Right cardiac atrium (tissue), 5 donors: Measurements from ENCODE around the gene LRRC1. TPM values are rescaled to one million over a fixed set of nuclear protein-coding genes. Genes with fewer than 3 reads are reported as not detected.
"Not testable (repeated sequence)": the region's sequence is repeated elsewhere in the genome, so short reads cannot be mapped to it uniquely, and the experiment has no call there.

ENCODE experiments used
- ATAC-seq, 2 donors: fragments of 200-7000 bp; cut with Tn5 transposase; one replicate each; pipeline versions ENCODE4 v1.8.0 to v1.9.1; 2020; ENCODE audit warnings: moderate library complexity in 2 of 2, mild to moderate bottlenecking in 1 of 2
- DNase-seq, 3 donors: peaks; one replicate each; pipeline ENCODE4 v3.0.0-alpha.2; 2020
- H3K27ac ChIP-seq: one replicate; pipeline ENCODE4 v1.5.1; 2013; ENCODE audit warnings: mild to moderate bottlenecking, low read length, control low read depth, moderate library complexity
- H3K27me3 ChIP-seq: one replicate; pipeline ENCODE4 v1.6.1; 2013; ENCODE audit not compliant: control insufficient read depth, insufficient read depth
- H3K4me1 ChIP-seq: one replicate; pipeline ENCODE4 v1.6.1; 2013; ENCODE audit warnings: low read length; ENCODE audit not compliant: control insufficient read depth, insufficient read depth
- H3K4me3 ChIP-seq: one replicate; pipeline ENCODE4 v1.5.1; 2013; ENCODE audit warnings: low read length, control low read depth
- H3K9me3 ChIP-seq: one replicate; pipeline ENCODE4 v1.6.1; 2013; ENCODE audit warnings: low read length; ENCODE audit not compliant: control insufficient read depth
- WGBS: extraction: QIAGEN DNeasy Blood & Tissue Kit; methylation state at CpG from one replicate; pipeline ENCODE4 v1.1.7; 2013; 5-methylcytosine and 5-hydroxymethylcytosine counted together
- intact Hi-C, 4 donors: fragments of 100-400 bp; cut with DNase I; formaldehyde crosslinking; loops; one replicate each; pipeline versions ENCODE4 v1.11.0 to v1.14.0; 2022 to 2023
- polyA plus RNA-seq: library from polyadenylated mRNA; stranded (reverse); fragments of 200-250 nt; gene quantifications from one replicate; pipeline ENCODE4 v1.2.3, GENCODE V29; 2013
- total RNA-seq, 4 donors: library from RNA; stranded (reverse); fragmentation: NEBNext Ultra II Directional; extraction: Animal tissue kit (Norgen Biotek cat#: 25700); gene quantifications; one replicate each; pipeline ENCODE4 v1.2.1, GENCODE V29; 2021
- donor health status: healthy with polysubstance abuse.
- donor health status: DM: no; HTN: yes; CAD: no.
- donor health status: DM: no; HTN: no; CAD: no.
- donor health status: DM: no; HTN: yes; CAD: no; lungs with severe emphysema.
- donor health status: DM: yes; HTN: yes; CAD: no.

The LRRC1 gene
- total and polyA plus RNA-seq, 5 donors = 1.9 to 3.6 (median 3.2) TPM

DNA sequence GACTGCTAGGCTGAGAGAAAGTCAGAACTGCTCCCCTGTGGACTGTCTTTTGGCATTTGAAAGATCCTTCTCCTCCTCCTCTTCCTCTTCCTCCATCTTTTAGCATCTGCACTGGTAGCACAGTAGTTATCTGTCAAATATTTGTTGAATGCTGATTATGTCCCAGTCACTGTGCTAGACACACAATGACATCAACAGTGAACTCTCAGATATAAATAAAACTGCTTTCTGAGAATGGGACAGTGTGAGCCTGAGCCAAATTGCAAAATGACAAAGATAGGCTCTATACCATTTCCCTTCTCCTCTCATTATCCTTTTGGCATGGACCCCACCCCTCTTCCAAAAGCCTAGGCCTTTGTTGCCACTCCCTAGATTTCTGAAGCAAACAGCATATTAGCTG is 27.9 kb upstream of the LRRC1 start:
- DNase-seq = no peak
- H3K27me3 ChIP-seq = no peaks in the 10 kb centered on the region
- intact Hi-C loops = no loop called here
- peak in 1 of 2 donors; percentile 55 for ATAC-seq
- peaks cover 3% of the 10 kb centered on the region for H3K4me1 ChIP-seq
- H3K4me3 ChIP-seq = no peak overlapping the region
- H3K27ac ChIP-seq = no peak overlapping the region
- H3K9me3 ChIP-seq = no peaks in the 10 kb centered on the region

DNA sequence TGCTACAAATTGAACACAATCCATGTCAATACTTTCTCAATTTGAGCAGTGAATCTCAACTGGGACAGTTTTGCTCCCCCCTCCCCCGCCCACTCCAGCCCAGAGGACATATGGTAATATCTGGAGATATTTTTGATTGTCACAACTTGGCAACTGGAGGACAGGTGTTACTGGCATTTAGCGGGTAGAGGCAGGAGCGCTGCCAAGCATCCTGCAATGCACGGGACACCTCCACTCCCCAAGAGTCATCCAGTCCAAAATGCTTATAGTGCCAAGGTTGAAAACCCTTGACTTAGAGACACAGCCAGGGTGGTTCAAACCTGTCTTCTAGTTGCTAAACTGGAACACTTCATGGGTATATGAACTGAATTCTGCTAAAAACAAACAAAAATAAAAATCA is 26.9 kb upstream of the LRRC1 start:
- no peaks in the 10 kb centered on the region for H3K9me3 ChIP-seq
- 65% methylated on average over 4 of the region's 4 CpGs for WGBS
- DNase-seq (no peak), ATAC-seq (no peak)
- H3K4me1 ChIP-seq = peaks cover 3% of the 10 kb centered on the region
- no peak overlapping the region for H3K4me3 ChIP-seq
- H3K27ac ChIP-seq = no peak overlapping the region
- intact Hi-C loops = no loop called here
- H3K27me3 ChIP-seq = no peaks in the 10 kb centered on the region

DNA sequence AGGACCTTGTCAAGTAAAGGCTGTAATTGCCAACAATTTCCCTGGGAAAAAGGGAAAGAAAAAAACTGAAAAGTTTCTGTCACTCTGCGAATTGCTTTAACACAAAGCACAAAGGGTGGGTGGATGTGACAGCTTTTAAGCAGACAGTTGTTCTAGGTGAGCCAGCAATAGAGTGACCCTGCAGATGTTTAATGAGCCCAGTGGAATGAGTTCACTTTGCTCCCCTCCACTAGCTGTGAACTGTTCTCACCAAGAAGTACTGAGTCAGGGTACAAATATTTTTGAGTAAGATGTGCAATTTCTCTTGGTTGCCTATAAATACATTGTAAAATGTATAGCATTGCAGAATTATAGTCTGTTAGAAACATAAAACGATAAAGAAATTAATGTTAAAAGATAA is 26.2 kb upstream of the LRRC1 start:
- Histone ChIP-seq H3K27ac (no peak overlapping the region), H3K9me3 (no peaks in the 10 kb centered on the region), H3K4me1 (peaks cover 5% of the 10 kb centered on the region), H3K4me3 (no peak overlapping the region), H3K27me3 (no peaks in the 10 kb centered on the region)
- WGBS = 79% methylated on average over 2 of the region's 2 CpGs
- DNase-seq = no peak
- intact Hi-C loops = no loop called here
- ATAC-seq = no peak

DNA sequence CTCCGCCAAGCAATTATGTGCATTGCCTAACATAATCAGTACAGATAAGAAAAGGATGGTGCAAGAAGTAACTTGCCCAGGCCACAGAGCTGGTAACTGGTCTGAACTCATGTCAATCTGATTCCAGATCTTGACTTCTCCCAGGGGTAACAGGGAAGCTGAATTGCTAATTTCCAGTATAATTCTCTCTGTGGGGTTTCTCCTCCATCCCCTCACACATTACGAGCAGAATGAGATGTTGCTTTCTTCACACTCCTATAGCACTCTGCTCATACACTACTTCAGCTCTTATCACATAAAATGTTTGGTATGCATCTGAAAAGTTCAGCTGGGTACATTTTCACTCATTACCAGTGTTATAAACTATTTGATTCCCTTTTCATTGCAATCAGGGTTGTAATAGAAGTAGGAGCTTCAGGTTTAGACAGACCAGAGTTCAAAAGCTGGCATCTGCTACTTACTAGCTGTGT is 24.0 kb upstream of the LRRC1 start:
- Histone ChIP-seq H3K27me3 (no peaks in the 10 kb centered on the region), H3K4me3 (no peak overlapping the region), H3K4me1 (peaks cover 5% of the 10 kb centered on the region), H3K27ac (no peak overlapping the region), H3K9me3 (no peaks in the 10 kb centered on the region)
- 58% methylated on average over 2 of the region's 2 CpGs for WGBS
- intact Hi-C loops = no loop called here
- ATAC-seq (no peak), DNase-seq (no peak)

DNA sequence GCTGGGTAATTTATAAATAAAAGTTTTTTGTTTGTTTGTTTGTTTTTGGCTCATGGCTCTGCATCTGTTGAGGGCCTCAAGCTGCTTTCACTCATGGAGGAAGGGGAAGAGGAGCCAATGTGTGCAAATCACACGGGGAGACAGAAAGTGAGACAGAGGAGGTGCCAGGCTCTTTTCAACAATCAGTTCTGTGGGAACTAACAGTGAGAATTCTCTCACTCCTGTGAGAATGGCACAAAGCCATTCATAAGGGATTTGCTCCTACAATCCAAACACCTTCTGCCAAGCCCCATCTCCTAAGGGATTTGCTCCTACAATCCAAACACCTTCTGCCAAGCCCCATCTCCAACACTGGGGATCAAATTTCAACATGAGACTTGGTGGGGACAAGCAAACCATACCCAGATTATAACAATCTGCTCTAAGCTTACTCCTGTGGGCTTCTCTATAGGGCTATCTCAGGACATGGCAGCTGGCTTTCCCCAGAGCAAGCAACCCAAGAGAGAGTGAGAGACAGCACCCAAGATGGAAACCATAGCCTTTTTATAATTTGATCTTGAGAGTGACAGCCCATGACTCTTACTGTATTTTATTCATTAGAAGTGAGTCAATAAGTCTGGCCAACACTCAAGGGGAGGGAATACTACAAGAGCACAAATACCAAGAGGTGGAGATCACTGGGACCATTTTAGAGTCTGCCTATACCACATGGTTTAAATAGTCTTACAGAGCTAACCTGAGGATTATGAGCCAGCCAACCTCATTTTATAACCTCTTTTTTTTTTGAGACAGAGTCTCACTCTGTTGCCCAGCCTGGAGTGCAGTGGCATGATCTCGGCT is 22.8 kb upstream of the LRRC1 start:
- no peak for DNase-seq
- H3K4me3 ChIP-seq = no peak overlapping the region
- no peaks in the 10 kb centered on the region for H3K9me3 ChIP-seq
- peak overlapping the region; percentile 43 for H3K27ac ChIP-seq
- H3K4me1 ChIP-seq = peaks cover 5% of the 10 kb centered on the region
- peak; percentile 72 to 79 for ATAC-seq
- no peaks in the 10 kb centered on the region for H3K27me3 ChIP-seq
- WGBS = 58% methylated on average over 2 of the region's 2 CpGs
- intact Hi-C loops = no loop called here

DNA sequence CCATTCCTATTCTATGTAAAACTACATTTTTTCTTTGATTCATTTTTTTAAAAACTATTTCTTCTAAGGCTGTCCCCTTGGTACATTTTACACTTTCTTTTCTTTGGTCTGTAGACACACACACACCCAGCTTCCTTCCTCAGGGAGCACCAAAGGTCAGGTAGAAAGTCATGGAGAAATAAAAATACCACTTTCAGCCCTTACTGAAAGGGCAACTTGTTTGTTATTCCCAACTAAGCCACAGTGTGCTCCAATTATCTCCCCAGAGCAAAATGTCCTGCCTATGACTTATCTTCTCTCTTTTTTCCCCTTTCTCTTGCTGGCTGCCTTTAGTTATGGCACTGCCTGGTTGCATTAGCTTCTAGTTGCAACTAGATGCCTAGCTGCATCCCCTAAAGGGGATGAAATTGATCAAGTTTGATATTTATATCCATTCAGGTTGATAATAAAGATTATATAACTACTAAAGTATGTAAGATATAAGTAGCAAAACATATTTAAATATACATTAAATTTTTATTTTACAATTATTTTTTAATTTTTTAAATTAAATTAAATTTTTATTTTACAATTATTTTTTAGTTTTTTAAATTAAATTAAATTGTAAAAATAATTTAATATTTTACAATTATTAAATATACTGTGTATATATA is 21.6 kb upstream of the LRRC1 start:
- intact Hi-C loops = no loop called here
- Histone ChIP-seq H3K4me3 (no peak overlapping the region), H3K4me1 (peaks cover 5% of the 10 kb centered on the region), H3K27ac (no peak overlapping the region), H3K27me3 (no peaks in the 10 kb centered on the region), H3K9me3 (no peaks in the 10 kb centered on the region)
- ATAC-seq = peak in 1 of 2 donors; percentile 35
- DNase-seq = no peak

DNA sequence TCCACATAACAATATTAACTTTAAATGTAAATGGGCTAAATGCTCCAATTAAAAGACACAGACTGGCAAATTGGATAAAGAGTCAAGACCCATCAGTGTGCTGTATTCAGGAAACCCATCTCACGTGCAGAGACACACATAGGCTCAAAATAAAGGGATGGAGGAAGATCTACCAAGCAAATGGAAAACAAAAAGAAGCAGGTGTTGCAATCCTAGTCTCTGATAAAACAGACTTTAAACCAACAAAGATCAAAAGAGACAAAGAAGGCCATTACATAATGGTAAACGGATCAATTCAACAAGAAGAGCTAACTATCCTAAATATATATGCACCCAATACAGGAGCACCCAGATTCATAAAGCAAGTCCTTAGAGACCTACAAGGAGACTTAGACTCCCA is 18.7 kb upstream of the LRRC1 start:
- H3K27ac ChIP-seq, ATAC-seq, intact Hi-C loops, H3K9me3 ChIP-seq, H3K27me3 ChIP-seq, H3K4me3 ChIP-seq, H3K4me1 ChIP-seq, DNase-seq: not testable (repeated sequence)
- 100% methylated on average over 1 of the region's 2 CpGs for WGBS

DNA sequence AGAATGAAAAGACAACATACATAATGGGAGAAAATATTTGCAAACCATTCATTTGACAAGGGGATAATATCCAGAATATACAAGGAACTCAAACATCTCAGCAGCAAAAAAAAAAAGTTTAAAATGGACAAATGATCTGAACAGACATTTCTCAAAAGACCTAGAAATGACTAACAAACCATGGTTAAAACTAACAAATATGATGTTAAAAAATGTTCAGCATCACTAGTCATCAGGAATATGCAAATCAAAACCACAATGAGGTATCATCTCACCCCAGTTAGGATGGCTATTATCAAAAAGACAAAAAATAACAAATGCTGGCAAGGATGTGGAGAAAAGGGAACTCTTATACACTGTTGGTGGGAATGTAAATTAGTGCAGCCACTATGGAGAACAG is 9.8 kb upstream of the LRRC1 start:
- ATAC-seq, intact Hi-C loops, H3K27me3 ChIP-seq: not testable (repeated sequence)

DNA sequence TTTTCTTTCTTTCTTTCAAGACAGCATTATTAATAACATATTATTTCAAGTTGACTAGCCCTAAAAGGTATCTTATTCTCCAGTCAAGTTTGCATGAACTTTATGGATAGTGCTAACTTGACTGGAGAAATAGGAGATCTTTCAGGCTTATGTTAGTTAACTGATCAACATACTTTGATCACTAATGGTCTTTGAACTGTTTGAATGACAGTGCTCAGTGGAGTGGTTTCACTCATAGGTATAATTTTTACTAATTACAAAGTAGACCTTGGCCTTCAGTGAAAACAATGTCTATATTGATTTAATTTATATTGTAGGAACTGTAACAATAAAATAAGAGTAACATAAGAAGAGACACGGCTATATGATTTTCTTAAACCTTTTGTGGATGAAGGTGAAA is 8.0 kb upstream of the LRRC1 start:
- Histone ChIP-seq H3K27me3 (no peaks in the 10 kb centered on the region), H3K9me3 (no peaks in the 10 kb centered on the region), H3K27ac (no peak overlapping the region), H3K4me3 (no peak overlapping the region), H3K4me1 (no peaks in the 10 kb centered on the region)
- ATAC-seq = no peak
- 93% methylated on average over 1 of the region's 1 CpG for WGBS
- DNase-seq = no peak
- intact Hi-C loops = no loop called here

More for the DNA sequence above, 9.8 kb upstream of the LRRC1 start:
- not testable (repeated sequence) for H3K4me1 ChIP-seq, H3K4me3 ChIP-seq, H3K27ac ChIP-seq, H3K9me3 ChIP-seq, DNase-seq

DNA sequence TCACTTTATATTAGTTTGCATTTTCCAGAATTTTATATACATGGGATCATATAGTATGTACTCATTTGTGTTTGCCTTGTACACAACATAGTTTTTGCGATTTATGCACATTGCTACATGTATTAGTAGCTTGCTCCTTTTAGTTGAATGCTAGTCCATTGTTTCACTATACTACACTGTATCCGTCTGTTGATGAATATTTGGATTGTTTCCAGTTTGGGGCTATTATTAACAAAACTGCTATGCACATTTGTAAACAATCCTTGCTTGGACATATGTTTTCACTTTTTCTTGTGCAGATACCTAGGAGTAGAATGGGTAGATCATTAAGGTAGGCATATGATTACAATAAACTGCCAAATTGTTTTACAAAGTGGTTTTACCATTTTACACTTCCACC is 3.9 kb upstream of the LRRC1 start:
- ATAC-seq (no peak), DNase-seq (no peak)
- WGBS = 57% methylated on average over 2 of the region's 2 CpGs
- Histone ChIP-seq H3K27ac (no peak overlapping the region), H3K27me3 (no peaks in the 10 kb centered on the region), H3K4me3 (no peak overlapping the region), H3K4me1 (no peaks in the 10 kb centered on the region), H3K9me3 (no peaks in the 10 kb centered on the region)
- intact Hi-C loops = loop anchor here (5.0 to 10.0 kb wide), 2 partner anchors 161 to 164 kb away; no protein-coding TSS in a partner anchor

DNA sequence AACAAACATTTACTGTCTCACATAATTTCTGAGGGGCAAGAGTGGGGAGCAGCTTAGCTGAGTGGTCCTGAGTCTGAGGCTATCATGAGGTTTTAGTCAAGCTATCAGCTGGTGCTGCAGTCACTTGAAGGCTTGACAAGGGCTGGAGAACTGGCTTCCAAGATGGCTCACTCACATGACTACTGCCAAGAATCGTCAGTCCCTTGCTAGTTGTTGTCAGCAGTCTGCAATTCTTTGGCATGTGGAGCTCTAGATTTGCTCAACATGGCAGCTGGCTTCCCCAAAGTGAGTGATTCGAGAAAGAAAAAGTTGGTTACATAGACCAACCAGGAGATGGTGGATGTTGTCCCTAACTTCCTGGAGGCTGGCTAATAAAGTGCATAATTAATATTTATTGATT is 2.8 kb upstream of the LRRC1 start:
- DNase-seq (no peak), ATAC-seq (no peak)
- intact Hi-C loops = loop anchor here (5.0 to 10.0 kb wide), 2 partner anchors 160 to 163 kb away; no protein-coding TSS in a partner anchor
- Histone ChIP-seq H3K4me1 (no peaks in the 10 kb centered on the region), H3K9me3 (no peaks in the 10 kb centered on the region), H3K27me3 (no peaks in the 10 kb centered on the region), H3K27ac (no peak overlapping the region), H3K4me3 (no peak overlapping the region)
- 46% methylated on average over 2 of the region's 2 CpGs for WGBS
